ENCODE measurements around the gene ZNF286A. TPM values are rescaled to one million over a fixed set of nuclear protein-coding genes. Genes with fewer than 3 reads are reported as not detected.
"Not testable (repeated sequence)": the region's sequence is repeated elsewhere in the genome, so short reads cannot be mapped to it uniquely, and the experiment has no call there.

The ZNF286A gene
- total RNA-seq, 6 donors from 2014 or later, result 10.0 to 23.5 (median 14.7) TPM

GRCh38 chr17:15660077-15660476 lies 39.5 kb upstream of the ZNF286A start:
- TF ChIP-seq POLR2AphosphoS5 (IDR thresholded peaks at IDR 0.05), result no peak
- TF ChIP-seq EP300 (IDR thresholded peaks at IDR 0.05), result no peak
- no peak for TF ChIP-seq CTCF (IDR thresholded peaks at IDR 0.05)
- TF ChIP-seq POLR2A (IDR thresholded peaks at IDR 0.05), result no peak
- Histone ChIP-seq H3K36me3 (no peaks in the 10 kb centered on the region), H3K9me3 (no peaks in the 10 kb centered on the region), H3K4me1 (peaks cover 5 to 13% (median 9%) of the 10 kb centered on the region in 4 donors), H3K27ac (peak overlapping the region; percentile 37 to 68 (median 51)), H3K27me3 (no peaks in the 10 kb centered on the region), H3K4me3 (no peak overlapping the region)
- ATAC-seq (ENCODE audit: low FRiP score in 2 of 2) (no peak), DNase-seq (no peak)
- 46 to 65% methylated on average over 3 of the region's 3 CpGs for WGBS, 2 donors

GRCh38 chr17:15662681-15663080 lies 36.9 kb upstream of the ZNF286A start:
- H3K4me1 ChIP-seq, result peaks cover 5 to 12% (median 9%) of the 10 kb centered on the region in 4 donors
- TF ChIP-seq POLR2AphosphoS5 (IDR thresholded peaks at IDR 0.05) (no peak), POLR2A (IDR thresholded peaks at IDR 0.05) (no peak), CTCF (IDR thresholded peaks at IDR 0.05) (no peak), EP300 (IDR thresholded peaks at IDR 0.05) (no peak)
- DNase-seq (no peak), ATAC-seq (ENCODE audit: low FRiP score in 2 of 2) (no peak)
- WGBS, 2 donors, result 87 to 92% methylated on average over 3 of the region's 3 CpGs
- no peaks in the 10 kb centered on the region for H3K36me3 ChIP-seq
- H3K9me3 ChIP-seq, result no peaks in the 10 kb centered on the region
- no peaks in the 10 kb centered on the region for H3K27me3 ChIP-seq
- no peak overlapping the region for H3K4me3 ChIP-seq
- H3K27ac ChIP-seq, result no peak overlapping the region

- DNase-seq, result no peak
- 84 to 90% methylated on average over 6 of the region's 6 CpGs for WGBS, 2 donors
- H3K4me3 ChIP-seq, result no peak overlapping the region
- TF ChIP-seq POLR2AphosphoS5 (IDR thresholded peaks at IDR 0.05), result no peak
- TF ChIP-seq CTCF (IDR thresholded peaks at IDR 0.05), result no peak
- TF ChIP-seq POLR2A (IDR thresholded peaks at IDR 0.05), result no peak
- TF ChIP-seq EP300 (IDR thresholded peaks at IDR 0.05), result no peak
- no peaks in the 10 kb centered on the region for H3K27me3 ChIP-seq
- no peaks in the 10 kb centered on the region for H3K36me3 ChIP-seq
- no peak for ATAC-seq (ENCODE audit: low FRiP score in 2 of 2)
- H3K9me3 ChIP-seq, result no peaks in the 10 kb centered on the region
- H3K4me1 ChIP-seq, result peaks cover 5 to 12% (median 9%) of the 10 kb centered on the region in 4 donors
- no peak overlapping the region for H3K27ac ChIP-seq
Observed at GRCh38 chr17:15663176-15663575, 36.4 kb upstream of the ZNF286A start.

GRCh38 chr17:15663691-15664090 lies 35.9 kb upstream of the ZNF286A start:
- Histone ChIP-seq H3K4me3 (no peak overlapping the region), H3K27me3 (no peaks in the 10 kb centered on the region), H3K36me3 (no peaks in the 10 kb centered on the region), H3K4me1 (peaks cover 5 to 12% (median 9%) of the 10 kb centered on the region in 4 donors), H3K9me3 (no peaks in the 10 kb centered on the region), H3K27ac (no peak overlapping the region)
- TF ChIP-seq EP300 (IDR thresholded peaks at IDR 0.05) (no peak), CTCF (IDR thresholded peaks at IDR 0.05) (no peak), POLR2AphosphoS5 (IDR thresholded peaks at IDR 0.05) (no peak), POLR2A (IDR thresholded peaks at IDR 0.05) (no peak)
- no peak for ATAC-seq (ENCODE audit: low FRiP score in 2 of 2)
- 98 to 99% methylated on average over 3 to 5 of the region's 5 CpGs for WGBS, 2 donors
- DNase-seq, result no peak

- WGBS, 2 donors, result 53 to 56% methylated on average over 3 to 5 of the region's 5 CpGs
- not testable (repeated sequence) for H3K36me3 ChIP-seq; H3K27me3 ChIP-seq; H3K4me1 ChIP-seq; DNase-seq; ATAC-seq (ENCODE audit: low FRiP score in 2 of 2); H3K9me3 ChIP-seq; H3K4me3 ChIP-seq; H3K27ac ChIP-seq
Observed at GRCh38 chr17:15669526-15669925, 30.0 kb upstream of the ZNF286A start.

- H3K27ac ChIP-seq; H3K27me3 ChIP-seq; H3K4me1 ChIP-seq; DNase-seq; H3K9me3 ChIP-seq; ATAC-seq (ENCODE audit: low FRiP score in 2 of 2); H3K36me3 ChIP-seq; H3K4me3 ChIP-seq: not testable (repeated sequence)
- WGBS, 2 donors, result 75 to 92% methylated on average over 1 of the region's 1 CpG
Observed at GRCh38 chr17:15674640-15675039, 24.9 kb upstream of the ZNF286A start.

GRCh38 chr17:15675991-15676390 lies 23.6 kb upstream of the ZNF286A start:
- H3K27ac ChIP-seq; H3K27me3 ChIP-seq; H3K36me3 ChIP-seq; DNase-seq; ATAC-seq (ENCODE audit: low FRiP score in 2 of 2); H3K9me3 ChIP-seq; H3K4me3 ChIP-seq; H3K4me1 ChIP-seq: not testable (repeated sequence)
- WGBS, 2 donors, result 91 to 94% methylated on average over 6 of the region's 6 CpGs

- 95% methylated on average over 3 of the region's 3 CpGs for WGBS, 2 donors
- not testable (repeated sequence) for H3K36me3 ChIP-seq; ATAC-seq (ENCODE audit: low FRiP score in 2 of 2); H3K4me1 ChIP-seq; H3K27me3 ChIP-seq; H3K4me3 ChIP-seq; H3K27ac ChIP-seq; H3K9me3 ChIP-seq; DNase-seq
Observed at GRCh38 chr17:15683135-15683534, 16.4 kb upstream of the ZNF286A start.

Data from upper lobe of left lung (tissue), 6 donors.